ENCODE measurements around the gene NCAPD2.

The NCAPD2 gene

GRCh38 chr12:6559500-6559899 lies 65.6 kb downstream of the NCAPD2 start:
- Histone ChIP-seq H3K36me3 (ENCODE audit: insufficient read depth, low read length) (peaks cover 46% of the 10 kb centered on the region; the same call in 1 of the 2 replicates), H3K27me3 (ENCODE audit: insufficient read depth, low read length) (no peaks in the 10 kb centered on the region), H3K4me3 (ENCODE audit: low read depth, low read length) (no peak overlapping the region), H3K79me2 (ENCODE audit: control insufficient read depth, insufficient read depth, low read length, unreplicated experiment) (peaks cover 27% of the 10 kb centered on the region), H3K27ac (ENCODE audit: low read depth, low read length) (no peak overlapping the region), H3K4me1 (ENCODE audit: control insufficient read depth, insufficient read depth, low read length, unreplicated experiment) (no peaks in the 10 kb centered on the region), H2AFZ (ENCODE audit: low read length, unreplicated experiment) (no peak overlapping the region)

- Histone ChIP-seq H3K4me1 (ENCODE audit: control insufficient read depth, insufficient read depth, low read length, unreplicated experiment) (no peaks in the 10 kb centered on the region), H3K79me2 (ENCODE audit: control insufficient read depth, insufficient read depth, low read length, unreplicated experiment) (peaks cover 16% of the 10 kb centered on the region), H3K4me3 (ENCODE audit: low read depth, low read length) (no peak overlapping the region), H2AFZ (ENCODE audit: low read length, unreplicated experiment) (no peak overlapping the region), H3K27ac (ENCODE audit: low read depth, low read length) (no peak overlapping the region), H3K36me3 (ENCODE audit: insufficient read depth, low read length) (peaks cover 51% of the 10 kb centered on the region; the same call in 1 of the 2 replicates), H3K27me3 (ENCODE audit: insufficient read depth, low read length) (no peaks in the 10 kb centered on the region)
Observed at GRCh38 chr12:6560501-6561205, 66.8 kb downstream of the NCAPD2 start.

GRCh38 chr12:6562881-6563280 lies 69.0 kb downstream of the NCAPD2 start:
- no peaks in the 10 kb centered on the region for H3K27me3 ChIP-seq (ENCODE audit: insufficient read depth, low read length)
- H3K79me2 ChIP-seq (ENCODE audit: control insufficient read depth, insufficient read depth, low read length, unreplicated experiment), result peaks cover 36% of the 10 kb centered on the region
- H3K36me3 ChIP-seq (ENCODE audit: insufficient read depth, low read length), result peaks cover 45% of the 10 kb centered on the region; the same call in 1 of the 2 replicates
- H3K4me1 ChIP-seq (ENCODE audit: control insufficient read depth, insufficient read depth, low read length, unreplicated experiment), result no peaks in the 10 kb centered on the region
- H3K4me3 ChIP-seq (ENCODE audit: low read depth, low read length), result no peak overlapping the region
- no peak overlapping the region for H3K27ac ChIP-seq (ENCODE audit: low read depth, low read length)
- H2AFZ ChIP-seq (ENCODE audit: low read length, unreplicated experiment), result no peak overlapping the region

GRCh38 chr12:6563448-6564050 lies 69.6 kb downstream of the NCAPD2 start:
- H3K27ac ChIP-seq (ENCODE audit: low read depth, low read length), result no peak overlapping the region
- no peak overlapping the region for H2AFZ ChIP-seq (ENCODE audit: low read length, unreplicated experiment)
- peaks cover 45% of the 10 kb centered on the region; the same call in 1 of the 2 replicates for H3K36me3 ChIP-seq (ENCODE audit: insufficient read depth, low read length)
- peaks cover 36% of the 10 kb centered on the region for H3K79me2 ChIP-seq (ENCODE audit: control insufficient read depth, insufficient read depth, low read length, unreplicated experiment)
- H3K4me1 ChIP-seq (ENCODE audit: control insufficient read depth, insufficient read depth, low read length, unreplicated experiment), result no peaks in the 10 kb centered on the region
- H3K4me3 ChIP-seq (ENCODE audit: low read depth, low read length), result no peak overlapping the region
- H3K27me3 ChIP-seq (ENCODE audit: insufficient read depth, low read length), result no peaks in the 10 kb centered on the region

- H3K36me3 ChIP-seq (ENCODE audit: insufficient read depth, low read length), result peaks cover 22% of the 10 kb centered on the region; the same call in 1 of the 2 replicates
Observed at GRCh38 chr12:6567112-6567670, 73.3 kb downstream of the NCAPD2 start.

GRCh38 chr12:6569312-6569711 lies 75.4 kb downstream of the NCAPD2 start:
- Histone ChIP-seq H3K36me3 (ENCODE audit: insufficient read depth, low read length) (peaks cover 19% of the 10 kb centered on the region), H3K4me3 (ENCODE audit: low read depth, low read length) (no peak overlapping the region; the same call in 1 of the 2 replicates), H3K79me2 (ENCODE audit: control insufficient read depth, insufficient read depth, low read length, unreplicated experiment) (peaks cover 22% of the 10 kb centered on the region), H3K27ac (ENCODE audit: low read depth, low read length) (no peak overlapping the region), H2AFZ (ENCODE audit: low read length, unreplicated experiment) (no peak overlapping the region), H3K4me1 (ENCODE audit: control insufficient read depth, insufficient read depth, low read length, unreplicated experiment) (peaks cover 3% of the 10 kb centered on the region), H3K27me3 (ENCODE audit: insufficient read depth, low read length) (no peaks in the 10 kb centered on the region)

More at GRCh38 chr12:6567112-6567670, 73.3 kb downstream of the NCAPD2 start:
- H3K27me3 ChIP-seq (ENCODE audit: insufficient read depth, low read length), result no peaks in the 10 kb centered on the region
- peaks cover 30% of the 10 kb centered on the region for H3K79me2 ChIP-seq (ENCODE audit: control insufficient read depth, insufficient read depth, low read length, unreplicated experiment)
- H3K4me3 ChIP-seq (ENCODE audit: low read depth, low read length), result peak overlapping the region; percentile 82
- H3K4me1 ChIP-seq (ENCODE audit: control insufficient read depth, insufficient read depth, low read length, unreplicated experiment), result peaks cover 3% of the 10 kb centered on the region
- no peak overlapping the region for H3K27ac ChIP-seq (ENCODE audit: low read depth, low read length)
- no peak overlapping the region for H2AFZ ChIP-seq (ENCODE audit: low read length, unreplicated experiment)

GRCh38 chr12:6569786-6570185 lies 75.9 kb downstream of the NCAPD2 start:
- H3K27ac ChIP-seq (ENCODE audit: low read depth, low read length), result no peak overlapping the region

GRCh38 chr12:6570264-6570887 lies 76.5 kb downstream of the NCAPD2 start:
- Histone ChIP-seq H2AFZ (ENCODE audit: low read length, unreplicated experiment) (no peak overlapping the region), H3K4me3 (ENCODE audit: low read depth, low read length) (no peak overlapping the region), H3K27ac (ENCODE audit: low read depth, low read length) (no peak overlapping the region), H3K27me3 (ENCODE audit: insufficient read depth, low read length) (no peaks in the 10 kb centered on the region), H3K36me3 (ENCODE audit: insufficient read depth, low read length) (peaks cover 23% of the 10 kb centered on the region), H3K4me1 (ENCODE audit: control insufficient read depth, insufficient read depth, low read length, unreplicated experiment) (peaks cover 3% of the 10 kb centered on the region), H3K79me2 (ENCODE audit: control insufficient read depth, insufficient read depth, low read length, unreplicated experiment) (peaks cover 22% of the 10 kb centered on the region)

More at GRCh38 chr12:6569786-6570185, 75.9 kb downstream of the NCAPD2 start:
- Histone ChIP-seq H3K79me2 (ENCODE audit: control insufficient read depth, insufficient read depth, low read length, unreplicated experiment) (peaks cover 22% of the 10 kb centered on the region), H3K36me3 (ENCODE audit: insufficient read depth, low read length) (peaks cover 22% of the 10 kb centered on the region), H3K4me1 (ENCODE audit: control insufficient read depth, insufficient read depth, low read length, unreplicated experiment) (peaks cover 3% of the 10 kb centered on the region), H2AFZ (ENCODE audit: low read length, unreplicated experiment) (no peak overlapping the region), H3K4me3 (ENCODE audit: low read depth, low read length) (no peak overlapping the region), H3K27me3 (ENCODE audit: insufficient read depth, low read length) (no peaks in the 10 kb centered on the region)

GRCh38 chr12:6573001-6573400 lies 79.1 kb downstream of the NCAPD2 start:
- H3K36me3 ChIP-seq (ENCODE audit: insufficient read depth, low read length), result peaks cover 30% of the 10 kb centered on the region
- peaks cover 3% of the 10 kb centered on the region for H3K4me1 ChIP-seq (ENCODE audit: control insufficient read depth, insufficient read depth, low read length, unreplicated experiment)
- no peaks in the 10 kb centered on the region for H3K27me3 ChIP-seq (ENCODE audit: insufficient read depth, low read length)
- H3K27ac ChIP-seq (ENCODE audit: low read depth, low read length), result no peak overlapping the region
- H3K4me3 ChIP-seq (ENCODE audit: low read depth, low read length), result no peak overlapping the region
- no peak overlapping the region for H2AFZ ChIP-seq (ENCODE audit: low read length, unreplicated experiment)
- no peaks in the 10 kb centered on the region for H3K79me2 ChIP-seq (ENCODE audit: control insufficient read depth, insufficient read depth, low read length, unreplicated experiment)

GRCh38 chr12:6574576-6575295 lies 80.8 kb downstream of the NCAPD2 start:
- Histone ChIP-seq H3K36me3 (ENCODE audit: insufficient read depth, low read length) (peaks cover 38% of the 10 kb centered on the region), H2AFZ (ENCODE audit: low read length, unreplicated experiment) (no peak overlapping the region), H3K4me1 (ENCODE audit: control insufficient read depth, insufficient read depth, low read length, unreplicated experiment) (peaks cover 3% of the 10 kb centered on the region), H3K4me3 (ENCODE audit: low read depth, low read length) (no peak overlapping the region), H3K79me2 (ENCODE audit: control insufficient read depth, insufficient read depth, low read length, unreplicated experiment) (no peaks in the 10 kb centered on the region), H3K27ac (ENCODE audit: low read depth, low read length) (no peak overlapping the region), H3K27me3 (ENCODE audit: insufficient read depth, low read length) (no peaks in the 10 kb centered on the region)
